Measurements from ENCODE around the gene ACAP2.
A peak's percentile ranks its signal among the peaks of the same experiment; 100 is the strongest.

Gene ACAP2

DNA sequence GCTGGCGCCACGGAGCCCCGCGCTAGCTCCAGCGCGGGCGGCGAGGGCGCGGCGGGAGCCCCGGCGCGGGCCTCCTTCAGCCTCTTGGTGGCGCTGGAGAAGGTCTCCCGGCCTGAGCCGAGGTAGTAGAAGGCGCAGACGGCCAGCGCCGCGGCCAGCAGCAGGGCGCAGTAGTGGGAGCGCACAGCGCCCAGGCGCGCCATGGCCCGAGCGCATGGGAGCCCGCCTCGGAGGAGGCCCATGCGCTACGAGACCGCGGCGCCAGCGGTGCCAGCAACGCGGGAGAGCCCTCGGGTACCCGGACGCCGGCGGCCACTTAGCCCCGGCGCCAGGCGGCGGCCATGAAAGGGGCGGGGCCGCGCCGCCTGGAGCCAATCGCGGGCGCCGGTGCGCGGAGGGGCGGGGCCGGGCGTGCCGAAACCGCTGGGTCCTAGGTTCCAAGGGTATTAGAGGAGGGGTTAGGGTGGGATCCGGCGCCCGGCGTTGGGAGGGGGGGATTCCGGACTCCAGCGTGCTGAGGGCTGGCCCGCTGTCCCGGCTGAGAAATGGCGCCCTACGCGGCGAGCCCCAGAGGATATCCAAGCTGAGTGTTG is 171.9 kb downstream of the ACAP2 start, which contains the start of gene XXYLT1:
TSS of gene XXYLT1 (minus strand) at position 343 of the 593 bp plus-strand sequence. CDS start at position 242, 101 bp downstream.
- TF ChIP-seq, protein P1, sequence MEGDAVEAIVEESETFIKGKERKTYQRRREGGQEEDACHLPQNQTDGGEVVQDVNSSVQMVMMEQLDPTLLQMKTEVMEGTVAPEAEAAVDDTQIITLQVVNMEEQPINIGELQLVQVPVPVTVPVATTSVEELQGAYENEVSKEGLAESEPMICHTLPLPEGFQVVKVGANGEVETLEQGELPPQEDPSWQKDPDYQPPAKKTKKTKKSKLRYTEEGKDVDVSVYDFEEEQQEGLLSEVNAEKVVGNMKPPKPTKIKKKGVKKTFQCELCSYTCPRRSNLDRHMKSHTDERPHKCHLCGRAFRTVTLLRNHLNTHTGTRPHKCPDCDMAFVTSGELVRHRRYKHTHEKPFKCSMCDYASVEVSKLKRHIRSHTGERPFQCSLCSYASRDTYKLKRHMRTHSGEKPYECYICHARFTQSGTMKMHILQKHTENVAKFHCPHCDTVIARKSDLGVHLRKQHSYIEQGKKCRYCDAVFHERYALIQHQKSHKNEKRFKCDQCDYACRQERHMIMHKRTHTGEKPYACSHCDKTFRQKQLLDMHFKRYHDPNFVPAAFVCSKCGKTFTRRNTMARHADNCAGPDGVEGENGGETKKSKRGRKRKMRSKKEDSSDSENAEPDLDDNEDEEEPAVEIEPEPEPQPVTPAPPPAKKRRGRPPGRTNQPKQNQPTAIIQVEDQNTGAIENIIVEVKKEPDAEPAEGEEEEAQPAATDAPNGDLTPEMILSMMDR (IDR thresholded peaks at IDR 0.05) = peak; percentile 65
- Histone ChIP-seq H3K9me3 (no peaks in the 10 kb centered on the region), H3K27ac (peak within 1 kb of the TSS; percentile 81), H3K27me3 (no peaks in the 10 kb centered on the region), H3K4me1 (ENCODE audit: control insufficient read depth in 1 of 2, insufficient read depth in 1 of 2, low read depth in 1 of 2, low read length in 1 of 2) (peaks cover 26 to 29% of the 10 kb centered on the region in 2 experiments), H3K36me3 (peaks cover 10% of the 10 kb centered on the region), H3K4me3 (ENCODE audit: low read depth in 1 of 2, low read length in 1 of 2) (peak within 1 kb of the TSS; percentile 94 to 98)

DNA sequence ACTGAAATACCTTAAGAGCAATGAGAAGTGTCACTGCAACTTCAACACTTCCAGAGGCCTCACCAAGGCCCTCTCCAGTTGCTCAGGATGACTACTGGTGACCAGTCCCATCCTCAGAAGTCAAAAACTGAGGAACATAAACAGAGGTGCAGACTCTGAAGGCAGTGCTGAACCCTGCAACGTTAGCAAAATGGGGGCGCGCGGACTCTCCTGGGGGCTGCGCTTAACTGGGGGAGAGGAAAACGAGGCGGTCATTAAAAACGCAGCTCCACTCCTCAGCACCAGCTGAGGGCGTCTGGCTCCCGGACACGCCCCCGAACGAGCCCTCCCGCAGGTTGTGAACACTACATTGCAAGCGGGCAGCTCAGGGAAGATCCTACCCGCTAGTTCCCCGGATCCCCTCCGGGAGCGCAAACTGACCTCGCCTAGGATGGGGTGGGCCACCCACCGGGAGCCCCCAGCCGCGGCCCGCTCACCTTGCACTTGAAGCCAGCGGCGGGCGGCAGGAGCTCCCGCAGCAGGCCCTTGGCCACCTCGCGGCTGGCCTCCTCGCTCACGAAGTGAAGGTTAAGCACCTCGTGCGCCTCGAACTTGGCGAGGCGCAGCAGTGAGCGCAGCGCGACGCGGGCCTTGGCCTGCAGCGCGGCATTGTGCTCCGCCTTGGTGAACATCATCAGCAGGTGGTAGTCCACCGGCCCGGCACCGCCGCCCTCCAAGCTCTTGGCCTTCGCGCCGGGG is 172.6 kb downstream of the ACAP2 start:
- Histone ChIP-seq H3K4me1 (ENCODE audit: control insufficient read depth in 1 of 2, insufficient read depth in 1 of 2, low read depth in 1 of 2, low read length in 1 of 2) (peaks cover 26 to 29% of the 10 kb centered on the region in 2 experiments), H3K9me3 (no peaks in the 10 kb centered on the region), H3K36me3 (peaks cover 7% of the 10 kb centered on the region), H3K27ac (peak overlapping the region; percentile 81), H3K27me3 (no peaks in the 10 kb centered on the region), H3K4me3 (ENCODE audit: low read depth in 1 of 2, low read length in 1 of 2) (peak overlapping the region; percentile 94 to 98)
- TF ChIP-seq, protein P1 (IDR thresholded peaks at IDR 0.05) = no peak

GRCh38 chr3:195269375-195270078 is 173.3 kb downstream of the ACAP2 start:
- Histone ChIP-seq H3K27ac (peak overlapping the region; percentile 81), H3K9me3 (no peaks in the 10 kb centered on the region), H3K4me3 (ENCODE audit: low read depth in 1 of 2, low read length in 1 of 2) (peak overlapping the region; percentile 94 to 98), H3K36me3 (peaks cover 3% of the 10 kb centered on the region), H3K27me3 (no peaks in the 10 kb centered on the region), H3K4me1 (ENCODE audit: control insufficient read depth in 1 of 2, insufficient read depth in 1 of 2, low read depth in 1 of 2, low read length in 1 of 2) (peaks cover 30 to 31% of the 10 kb centered on the region in 2 experiments)
- TF ChIP-seq, protein P1 (IDR thresholded peaks at IDR 0.05) = no peak

DNA sequence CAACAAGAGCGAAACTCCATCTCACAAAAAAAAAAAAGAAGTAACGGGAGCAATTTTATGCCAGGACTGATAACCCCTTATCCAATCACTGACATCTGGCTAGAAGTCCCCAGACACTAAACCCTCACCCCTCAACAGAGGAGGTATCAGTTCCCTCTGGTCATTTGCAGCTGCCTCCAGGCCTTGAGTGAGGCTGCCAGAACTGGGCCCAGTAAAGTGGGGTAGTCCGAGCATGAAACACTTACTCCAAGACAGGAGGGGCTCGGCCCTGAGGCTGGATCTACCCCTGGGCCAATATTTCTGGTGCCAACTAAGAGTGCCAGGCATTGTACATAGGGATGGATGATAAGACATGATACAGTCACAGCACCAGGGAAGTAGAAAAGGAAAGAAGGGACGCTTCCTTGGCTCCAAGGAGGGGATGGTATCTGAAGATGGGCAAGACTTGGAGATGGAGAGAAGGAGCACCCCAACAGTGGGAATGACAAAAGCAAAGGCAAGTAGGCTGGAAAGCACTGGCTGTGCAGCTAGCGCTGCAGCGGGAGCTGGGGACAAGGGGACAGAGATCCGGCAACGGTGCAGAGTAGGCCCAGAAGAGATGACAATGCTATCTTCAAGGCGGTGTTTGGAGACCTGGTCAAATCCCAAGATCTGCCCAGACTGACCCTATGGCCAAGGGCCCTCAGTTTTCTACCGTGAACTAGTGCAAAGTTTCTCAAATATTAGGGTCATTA is 174.1 kb downstream of the ACAP2 start:
- Histone ChIP-seq H3K9me3 (no peaks in the 10 kb centered on the region), H3K4me3 (ENCODE audit: low read depth in 1 of 2, low read length in 1 of 2) (no peak overlapping the region)
- TF ChIP-seq, protein P1 (IDR thresholded peaks at IDR 0.05) = no peak

DNA sequence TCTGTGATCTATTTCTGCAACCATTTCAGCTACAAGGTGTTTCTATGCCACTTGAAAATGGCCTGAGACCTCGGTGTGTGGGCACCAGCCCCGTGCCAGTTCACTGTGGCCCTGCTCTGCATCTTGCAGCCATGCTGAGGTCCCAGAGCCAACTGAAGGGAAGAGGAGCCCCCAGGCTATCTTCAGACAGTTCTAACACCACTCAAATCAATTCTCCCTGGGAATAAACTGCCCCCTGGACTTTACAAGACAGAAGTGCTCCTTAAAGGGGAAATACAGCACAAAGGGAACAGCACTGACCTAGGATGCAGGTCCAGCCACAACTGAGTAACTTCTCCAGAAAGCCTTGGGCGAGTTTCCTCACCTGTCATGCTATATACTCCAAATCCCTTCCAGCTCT is 175.7 kb downstream of the ACAP2 start:
- H3K36me3 ChIP-seq = no peaks in the 10 kb centered on the region
- H3K4me3 ChIP-seq (ENCODE audit: low read depth in 1 of 2, low read length in 1 of 2) = no peak overlapping the region
- TF ChIP-seq, protein P1 (IDR thresholded peaks at IDR 0.05) = no peak
- peaks cover 52 to 55% of the 10 kb centered on the region in 2 experiments for H3K4me1 ChIP-seq (ENCODE audit: control insufficient read depth in 1 of 2, insufficient read depth in 1 of 2, low read depth in 1 of 2, low read length in 1 of 2)
- H3K27me3 ChIP-seq = no peaks in the 10 kb centered on the region
- H3K9me3 ChIP-seq = no peaks in the 10 kb centered on the region
- no peak overlapping the region for H3K27ac ChIP-seq

More for the DNA sequence above, 174.1 kb downstream of the ACAP2 start:
- H3K27ac ChIP-seq = no peak overlapping the region
- H3K4me1 ChIP-seq (ENCODE audit: control insufficient read depth in 1 of 2, insufficient read depth in 1 of 2, low read depth in 1 of 2, low read length in 1 of 2) = peaks cover 38 to 39% of the 10 kb centered on the region in 2 experiments
- no peaks in the 10 kb centered on the region for H3K36me3 ChIP-seq
- no peaks in the 10 kb centered on the region for H3K27me3 ChIP-seq
